HepG2 (cell line): Measurements from ENCODE around the gene ERP44. TPM values are rescaled to one million over a fixed set of nuclear protein-coding genes. Genes with fewer than 3 reads are reported as not detected.

ENCODE experiments used
- ATRX ChIP-seq: sonication (generic); formaldehyde crosslinking; IDR thresholded peaks from 2 replicates; pipeline ENCODE4 v1.4.0; 2020; ENCODE audit warnings: missing genetic modification reagents, borderline replicate concordance
- CCAR2 ChIP-seq: fragments of 200-400 bp; formaldehyde crosslinking; optimal IDR thresholded peaks from 2 replicates; pipeline ENCODE3; 2018; ENCODE audit warnings: low read depth, mild to moderate bottlenecking, low read length, moderate library complexity
- FOXO1 ChIP-seq: sonication (generic); formaldehyde crosslinking; IDR thresholded peaks from 2 replicates; pipeline ENCODE4 v1.4.0; 2020; ENCODE audit warnings: missing genetic modification reagents
- HMG20B ChIP-seq: conservative IDR thresholded peaks from 2 replicates; pipeline ENCODE4 v1.6.1; 2016; ENCODE audit warnings: missing genetic modification reagents, missing compliant biosample characterization
- IKZF1 ChIP-seq: fragments of 450-650 bp; IDR thresholded peaks from 2 replicates; pipeline ENCODE4 v1.7.1; 2016
- JARID2 ChIP-seq: sonication (generic); formaldehyde crosslinking; IDR thresholded peaks from 2 replicates; pipeline ENCODE4 v1.8.1; 2023; ENCODE audit warnings: missing genetic modification reagents, inconsistent platforms; ENCODE audit not compliant: insufficient replicate concordance
- NFKB2 ChIP-seq: sonication (generic); formaldehyde crosslinking; IDR thresholded peaks from 2 replicates; pipeline ENCODE4 v1.4.0; 2020; ENCODE audit warnings: missing genetic modification reagents, borderline replicate concordance
- TAF1 ChIP-seq: sonication (generic); formaldehyde crosslinking; IDR thresholded peaks from 2 replicates; pipeline ENCODE4 v1.4.0; 2020; ENCODE audit warnings: missing genetic modification reagents
- THAP8 ChIP-seq: sonication (generic); formaldehyde crosslinking; IDR thresholded peaks from 2 replicates; pipeline ENCODE4 v1.5.1; 2020; ENCODE audit warnings: missing genetic modification reagents, mild to moderate bottlenecking, borderline replicate concordance
- USF2 ChIP-seq, 2 experiments: sonication (generic) in 1 of 2; formaldehyde crosslinking in 1 of 2; IDR thresholded peaks; 2 replicates each; pipeline versions ENCODE4 v1.5.1 to v1.6.1; 2011 to 2020; ENCODE audit warnings: borderline replicate concordance in 1 of 2, low read depth in 1 of 2, low read length in 1 of 2, mild to moderate bottlenecking in 1 of 2, missing genetic modification reagents in 1 of 2, moderate library complexity in 1 of 2
- ZC3H4 ChIP-seq: sonication (generic); formaldehyde crosslinking; IDR thresholded peaks from 2 replicates; pipeline ENCODE4 v1.4.0; 2020; ENCODE audit warnings: missing genetic modification reagents, borderline replicate concordance
- ZMYM4 ChIP-seq: sonication (generic); formaldehyde crosslinking; IDR thresholded peaks from 2 replicates; pipeline ENCODE4 v1.8.1; 2023; ENCODE audit warnings: mild to moderate bottlenecking, missing genetic modification reagents
- ZNF407 ChIP-seq: sonication (generic); formaldehyde crosslinking; IDR thresholded peaks from one replicate; pipeline ENCODE4 v1.5.1; 2020; ENCODE audit warnings: mild to moderate bottlenecking, missing genetic modification reagents; ENCODE audit errors: not compliant biosample characterization
- ZNF512 ChIP-seq: sonication (generic); formaldehyde crosslinking; IDR thresholded peaks from 2 replicates; pipeline ENCODE4 v1.4.0; 2020; ENCODE audit warnings: mild to moderate bottlenecking, missing genetic modification reagents
- polyA plus RNA-seq, 8 experiments: library from polyadenylated mRNA; depleted of rRNA in 3 of 8; stranded (reverse) in 7 of 8; unstranded in 1 of 8; fragments of >200 nt; fragmentation: Illumina TruSeq in 4 of 8; extraction: Trizol in 4 of 8; gene quantifications; 2 replicates each; pipeline versions ENCODE4 v1.2.1 to v1.2.3, GENCODE V29; 2011 to 2016; ENCODE audit warnings: low read depth in 4 of 8, missing spikeins in 1 of 8, mixed read lengths in 1 of 8; ENCODE audit not compliant: insufficient read depth in 1 of 8
- total RNA-seq, 5 experiments: library from RNA; depleted of rRNA; stranded (reverse); fragments of >200 nt; fragmentation: Illumina TruSeq; extraction: Trizol; gene quantifications; 2 replicates each; pipeline ENCODE4 v1.2.3, GENCODE V29; 2016; ENCODE audit warnings: low read depth in 1 of 5

The ERP44 gene
- total and polyA plus RNA-seq, 2 of the 13 experiments (the other 11 are each of a cell fraction or from before 2014, with no cell fraction given): 8.9 to 13.8 TPM

- peak; percentile 29; the same call in 1 of the 2 replicates for TF ChIP-seq USF2 (IDR thresholded peaks at IDR 0.05; ENCODE audit: low read depth, low read length)
- no peak for TF ChIP-seq USF2 (CRISPR knock-in tag; IDR thresholded peaks at IDR 0.05; ENCODE audit: borderline replicate concordance)
- TF ChIP-seq TAF1 (CRISPR knock-in tag): no peak
- no peak for TF ChIP-seq IKZF1
- no peak; the same call in 1 of the 2 replicates for TF ChIP-seq ZC3H4 (CRISPR knock-in tag)
- TF ChIP-seq HMG20B (CRISPR knock-in tag): no peak
- TF ChIP-seq JARID2 (CRISPR knock-in tag): no peak
- TF ChIP-seq THAP8 (CRISPR knock-in tag): peak; percentile 66; the same call in 1 of the 2 replicates
- TF ChIP-seq ZNF407 (CRISPR knock-in tag): peak; percentile 38
- TF ChIP-seq NFKB2 (CRISPR knock-in tag): 0 out of 2 replicates have a peak, but pooled peaks have one; percentile 13
- no peak for TF ChIP-seq ZNF512 (CRISPR knock-in tag)
- no peak for TF ChIP-seq CCAR2
- TF ChIP-seq FOXO1 (CRISPR knock-in tag): 0 out of 2 replicates have a peak, but pooled peaks have one; percentile 12
- TF ChIP-seq ATRX (CRISPR knock-in tag): no peak
- TF ChIP-seq ZMYM4: no peak
Observed at GRCh38 chr9:100098046-100098886, 534 bp downstream of the ERP44 start (continued).
